Neural cell (in vitro differentiated cells): Measurements from ENCODE around the gene SNRNP40. TPM values are rescaled to one million over a fixed set of nuclear protein-coding genes. Genes with fewer than 3 reads are reported as not detected.

Experiments used
- H2AFZ ChIP-seq: fragments of 200-600, 300-800 bp; sonication (generic), shearing (Covaris generic); 2 replicates; pipeline ENCODE4 v1.6.0; 2014; ENCODE audit warnings: low read depth, mild to moderate bottlenecking, antibody characterized with exemption, low read length, moderate library complexity
- H3F3A ChIP-seq: fragments of 200-600 bp; shearing (Covaris generic); 2 replicates; pipeline ENCODE4 v1.6.1; 2016; ENCODE audit warnings: mild to moderate bottlenecking, moderate library complexity, mixed read lengths, antibody characterized with exemption, low read length; ENCODE audit not compliant: insufficient read depth, poor library complexity, severe bottlenecking
- H3K27ac ChIP-seq: fragments of 200-600, 300-800 bp; sonication (generic), shearing (Covaris generic); 2 replicates; pipeline ENCODE4 v1.5.1; 2014; ENCODE audit warnings: mild to moderate bottlenecking, low read length, moderate library complexity
- H3K27me3 ChIP-seq: fragments of 300-800, 200-600 bp; sonication (generic), shearing (Covaris generic); 2 replicates; pipeline ENCODE4 v1.6.0; 2014; ENCODE audit warnings: mild to moderate bottlenecking, low read depth, low read length, moderate library complexity; ENCODE audit not compliant: insufficient read depth
- H3K36me3 ChIP-seq: fragments of 300-800, 200-600 bp; sonication (generic), shearing (Covaris generic); 2 replicates; pipeline ENCODE4 v1.5.1; 2014; ENCODE audit warnings: mild to moderate bottlenecking, antibody characterized with exemption, low read length, moderate library complexity; ENCODE audit not compliant: insufficient read depth
- H3K4me2 ChIP-seq: fragments of 300-800, 200-600 bp; sonication (generic), shearing (Covaris generic); 2 replicates; pipeline ENCODE4 v1.6.0; 2014; ENCODE audit warnings: mild to moderate bottlenecking, low read length
- H3K4me3 ChIP-seq: fragments of 300-800, 200-600 bp; sonication (generic), shearing (Covaris generic); 2 replicates; pipeline ENCODE4 v1.5.1; 2014; ENCODE audit warnings: mild to moderate bottlenecking, low read length, moderate library complexity
- H3K79me2 ChIP-seq: fragments of 200-600 bp; shearing (Covaris generic); replicated peaks from 2 replicates; pipeline ENCODE4 v1.6.0; 2014; ENCODE audit warnings: mild to moderate bottlenecking, low read length, moderate library complexity; ENCODE audit not compliant: insufficient read depth
- H3K9ac ChIP-seq: fragments of 300-800, 200-600 bp; sonication (generic), shearing (Covaris generic); 2 replicates; pipeline ENCODE4 v1.6.1; 2016; ENCODE audit warnings: mild to moderate bottlenecking, low read length, mixed read lengths
- H3K9me2 ChIP-seq: fragments of 200-600 bp; shearing (Covaris generic); 2 replicates; pipeline ENCODE4 v1.6.1; 2016; ENCODE audit warnings: mild to moderate bottlenecking, low read length, mixed read lengths; ENCODE audit not compliant: insufficient read depth
- H3K9me3 ChIP-seq: fragments of 200-600, 300-800 bp; sonication (generic), shearing (Covaris generic); 2 replicates; pipeline ENCODE4 v1.6.1; 2016; ENCODE audit warnings: mild to moderate bottlenecking, mixed run types, low read length, moderate library complexity, mixed read lengths
- H4K20me1 ChIP-seq: fragments of 200-600 bp; shearing (Covaris generic); 2 replicates; pipeline ENCODE4 v1.6.1; 2016; ENCODE audit warnings: mild to moderate bottlenecking, mixed run types; ENCODE audit not compliant: insufficient read depth
- EP300 ChIP-seq: fragments of 450-650 bp; conservative IDR thresholded peaks from 2 replicates; pipeline ENCODE4 v1.6.1; 2014; ENCODE audit warnings: antibody characterized with exemption, mild to moderate bottlenecking, moderate library complexity; ENCODE audit not compliant: poor library complexity, severe bottlenecking
- EZH2 ChIP-seq: fragments of 200-600, 300-800 bp; shearing (Covaris generic), sonication (generic); IDR thresholded peaks from 2 replicates; pipeline ENCODE4 v1.6.1; 2014; ENCODE audit warnings: antibody characterized with exemption, low read length, borderline replicate concordance, mild to moderate bottlenecking; ENCODE audit not compliant: insufficient read depth, poor library complexity, severe bottlenecking
- MXI1 ChIP-seq: fragments of 450-650 bp; conservative IDR thresholded peaks from 2 replicates; pipeline ENCODE4 v1.6.1; 2014; ENCODE audit warnings: antibody characterized with exemption, mild to moderate bottlenecking; ENCODE audit not compliant: poor library complexity, severe bottlenecking
- POLR2AphosphoS5 ChIP-seq: IDR thresholded peaks from 2 replicates; pipeline ENCODE4 v1.6.1; 2012
- RAD21 ChIP-seq: fragments of 450-650 bp; conservative IDR thresholded peaks from 2 replicates; pipeline ENCODE4 v1.6.1; 2014; ENCODE audit warnings: antibody characterized with exemption, mild to moderate bottlenecking, moderate library complexity
- SMC3 ChIP-seq: fragments of 450-650 bp; conservative IDR thresholded peaks from 2 replicates; pipeline ENCODE4 v1.6.1; 2014; ENCODE audit warnings: antibody characterized with exemption, mild to moderate bottlenecking, moderate library complexity; ENCODE audit not compliant: poor library complexity
- TAF1 ChIP-seq: IDR thresholded peaks from 2 replicates; pipeline ENCODE4 v1.6.1; 2012; ENCODE audit warnings: low read depth
- polyA plus RNA-seq: library from polyadenylated mRNA; depleted of rRNA; stranded (reverse); fragments of >200 nt; gene quantifications from 2 replicates; pipeline ENCODE4 v1.2.3, GENCODE V29; 2014
- TF ChIP-seq, protein P1 (sequence below): fragments of 450-650 bp; IDR thresholded peaks from 2 replicates; pipeline ENCODE4 v1.5.1; 2014; ENCODE audit warnings: antibody characterized with exemption, mild to moderate bottlenecking, moderate library complexity; ENCODE audit not compliant: poor library complexity, severe bottlenecking
- TF ChIP-seq, protein P2 (sequence below): IDR thresholded peaks from 2 replicates; pipeline ENCODE4 v1.6.1; 2012; ENCODE audit warnings: borderline replicate concordance

Gene SNRNP40
- polyA plus RNA-seq, 1 donor from 2014 or later, result 87.2 TPM

DNA sequence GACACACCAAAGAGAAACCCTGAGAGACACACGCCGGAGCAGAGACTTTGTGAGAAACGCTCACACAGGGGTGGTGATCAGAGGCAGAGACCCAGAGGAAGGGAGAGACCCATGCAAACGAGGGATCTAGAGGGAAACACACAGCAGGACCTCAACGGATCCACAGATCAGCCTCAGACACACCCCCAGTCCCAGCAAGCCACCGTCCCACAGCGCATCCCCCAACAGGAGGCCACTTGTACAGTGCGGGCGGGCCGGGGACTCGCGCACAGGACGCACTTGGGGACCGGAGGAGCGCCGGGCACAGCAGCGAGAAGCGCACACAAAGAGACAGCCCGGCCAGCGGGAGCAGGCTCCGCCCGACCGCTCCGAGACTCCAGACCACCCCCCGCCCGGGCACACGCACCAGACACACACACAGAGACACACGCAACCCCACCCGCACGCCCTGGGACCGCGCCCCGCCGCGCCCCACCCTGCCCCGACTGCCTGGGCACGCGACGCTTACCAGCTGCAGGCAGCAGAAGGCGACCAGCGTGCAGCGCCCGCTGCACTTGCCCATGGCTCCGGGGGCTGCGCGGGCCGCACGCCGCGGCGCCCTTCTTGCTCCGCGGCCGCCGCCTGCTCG lies 57.5 kb downstream of the SNRNP40 start:
- Histone ChIP-seq H3K9ac (peak overlapping the region; percentile 90), H3K27ac (peak overlapping the region; percentile 82)
- TF ChIP-seq EZH2 (no peak), SMC3 (peak; percentile 56), TAF1 (peak; percentile 29), RAD21 (peak; percentile 53), POLR2AphosphoS5 (peak; percentile 66), MXI1 (peak; percentile 68)
- TF ChIP-seq, protein P1, sequence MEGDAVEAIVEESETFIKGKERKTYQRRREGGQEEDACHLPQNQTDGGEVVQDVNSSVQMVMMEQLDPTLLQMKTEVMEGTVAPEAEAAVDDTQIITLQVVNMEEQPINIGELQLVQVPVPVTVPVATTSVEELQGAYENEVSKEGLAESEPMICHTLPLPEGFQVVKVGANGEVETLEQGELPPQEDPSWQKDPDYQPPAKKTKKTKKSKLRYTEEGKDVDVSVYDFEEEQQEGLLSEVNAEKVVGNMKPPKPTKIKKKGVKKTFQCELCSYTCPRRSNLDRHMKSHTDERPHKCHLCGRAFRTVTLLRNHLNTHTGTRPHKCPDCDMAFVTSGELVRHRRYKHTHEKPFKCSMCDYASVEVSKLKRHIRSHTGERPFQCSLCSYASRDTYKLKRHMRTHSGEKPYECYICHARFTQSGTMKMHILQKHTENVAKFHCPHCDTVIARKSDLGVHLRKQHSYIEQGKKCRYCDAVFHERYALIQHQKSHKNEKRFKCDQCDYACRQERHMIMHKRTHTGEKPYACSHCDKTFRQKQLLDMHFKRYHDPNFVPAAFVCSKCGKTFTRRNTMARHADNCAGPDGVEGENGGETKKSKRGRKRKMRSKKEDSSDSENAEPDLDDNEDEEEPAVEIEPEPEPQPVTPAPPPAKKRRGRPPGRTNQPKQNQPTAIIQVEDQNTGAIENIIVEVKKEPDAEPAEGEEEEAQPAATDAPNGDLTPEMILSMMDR, result no peak
- TF ChIP-seq, protein P2, sequence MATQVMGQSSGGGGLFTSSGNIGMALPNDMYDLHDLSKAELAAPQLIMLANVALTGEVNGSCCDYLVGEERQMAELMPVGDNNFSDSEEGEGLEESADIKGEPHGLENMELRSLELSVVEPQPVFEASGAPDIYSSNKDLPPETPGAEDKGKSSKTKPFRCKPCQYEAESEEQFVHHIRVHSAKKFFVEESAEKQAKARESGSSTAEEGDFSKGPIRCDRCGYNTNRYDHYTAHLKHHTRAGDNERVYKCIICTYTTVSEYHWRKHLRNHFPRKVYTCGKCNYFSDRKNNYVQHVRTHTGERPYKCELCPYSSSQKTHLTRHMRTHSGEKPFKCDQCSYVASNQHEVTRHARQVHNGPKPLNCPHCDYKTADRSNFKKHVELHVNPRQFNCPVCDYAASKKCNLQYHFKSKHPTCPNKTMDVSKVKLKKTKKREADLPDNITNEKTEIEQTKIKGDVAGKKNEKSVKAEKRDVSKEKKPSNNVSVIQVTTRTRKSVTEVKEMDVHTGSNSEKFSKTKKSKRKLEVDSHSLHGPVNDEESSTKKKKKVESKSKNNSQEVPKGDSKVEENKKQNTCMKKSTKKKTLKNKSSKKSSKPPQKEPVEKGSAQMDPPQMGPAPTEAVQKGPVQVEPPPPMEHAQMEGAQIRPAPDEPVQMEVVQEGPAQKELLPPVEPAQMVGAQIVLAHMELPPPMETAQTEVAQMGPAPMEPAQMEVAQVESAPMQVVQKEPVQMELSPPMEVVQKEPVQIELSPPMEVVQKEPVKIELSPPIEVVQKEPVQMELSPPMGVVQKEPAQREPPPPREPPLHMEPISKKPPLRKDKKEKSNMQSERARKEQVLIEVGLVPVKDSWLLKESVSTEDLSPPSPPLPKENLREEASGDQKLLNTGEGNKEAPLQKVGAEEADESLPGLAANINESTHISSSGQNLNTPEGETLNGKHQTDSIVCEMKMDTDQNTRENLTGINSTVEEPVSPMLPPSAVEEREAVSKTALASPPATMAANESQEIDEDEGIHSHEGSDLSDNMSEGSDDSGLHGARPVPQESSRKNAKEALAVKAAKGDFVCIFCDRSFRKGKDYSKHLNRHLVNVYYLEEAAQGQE, result peak; percentile 73

DNA sequence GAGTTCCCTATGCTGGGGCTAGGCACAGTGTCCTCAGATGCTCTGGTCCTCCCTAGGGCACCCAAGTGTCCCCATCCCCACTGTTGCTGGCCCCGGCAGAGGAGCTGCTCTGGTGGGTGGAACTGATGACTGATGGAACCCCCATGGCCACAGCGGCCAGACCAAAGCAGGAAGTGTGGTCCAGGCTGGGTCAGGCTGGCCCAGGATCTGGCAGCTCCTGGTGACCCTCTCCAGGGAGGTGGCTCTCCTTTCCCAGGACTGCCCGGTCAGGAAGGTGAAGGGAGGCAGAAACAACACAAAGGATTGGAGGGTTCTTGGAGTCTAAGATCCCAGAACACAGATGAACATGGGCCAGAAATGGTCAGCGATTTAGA lies 58.0 kb downstream of the SNRNP40 start:
- Histone ChIP-seq H3K4me2 (peak overlapping the region; percentile 95), H4K20me1 (no peaks in the 10 kb centered on the region), H3K9me3 (no peaks in the 10 kb centered on the region), H3K27me3 (no peaks in the 10 kb centered on the region), H3K9me2 (no peaks in the 10 kb centered on the region), H2AFZ (peak overlapping the region; percentile 88), H3K4me3 (peak overlapping the region; percentile 93), H3K36me3 (no peaks in the 10 kb centered on the region), H3K79me2 (peaks cover 56% of the 10 kb centered on the region), H3K9ac (peak overlapping the region; percentile 90), H3K27ac (peak overlapping the region; percentile 82), H3F3A (no peaks in the 10 kb centered on the region)
- TF ChIP-seq EP300, result no peak

More for the DNA sequence above, 57.5 kb downstream of the SNRNP40 start:
- no peaks in the 10 kb centered on the region for H3F3A ChIP-seq
- no peaks in the 10 kb centered on the region for H4K20me1 ChIP-seq
- H3K9me3 ChIP-seq, result no peaks in the 10 kb centered on the region
- peaks cover 54% of the 10 kb centered on the region for H3K79me2 ChIP-seq
- no peaks in the 10 kb centered on the region for H3K27me3 ChIP-seq
- H2AFZ ChIP-seq, result peak overlapping the region; percentile 88
- H3K36me3 ChIP-seq, result no peaks in the 10 kb centered on the region
- H3K9me2 ChIP-seq, result no peaks in the 10 kb centered on the region
- peak overlapping the region; percentile 93 for H3K4me3 ChIP-seq
- H3K4me2 ChIP-seq, result peak overlapping the region; percentile 95
